Thyroid gland (tissue), 4 donors: ENCODE measurements around the gene MEIOSIN. TPM values are rescaled to one million over a fixed set of nuclear protein-coding genes. Genes with fewer than 3 reads are reported as not detected.

Experiments used
- DNase-seq, 2 donors: peaks; one replicate each; pipeline ENCODE4 v3.0.0-alpha.2; 2019
- H3K27ac ChIP-seq, 3 donors: fragments of 200-600 bp; sonication (generic); 1 replicate in 2 of 3; 2 replicates in 1 of 3; pipeline ENCODE4 v1.5.1; 2016 to 2019; ENCODE audit warnings: mild to moderate bottlenecking in 1 of 3, moderate library complexity in 1 of 3
- H3K27me3 ChIP-seq: fragments of 200-600 bp; sonication (generic); one replicate; pipeline ENCODE4 v1.5.1; 2019
- H3K36me3 ChIP-seq, 2 donors: fragments of 200-600 bp; sonication (generic); one replicate each; pipeline ENCODE4 v1.5.1; 2016 to 2019
- H3K4me1 ChIP-seq, 2 donors: fragments of 200-600 bp; sonication (generic); one replicate each; pipeline ENCODE4 v1.5.1; 2017 to 2019
- H3K4me3 ChIP-seq, 3 donors: fragments of 200-600 bp; sonication (generic); replicated peaks in 1 of 3; 1 replicate in 2 of 3; 2 replicates in 1 of 3; pipeline ENCODE4 v1.5.1; 2016; ENCODE audit warnings: mild to moderate bottlenecking in 1 of 3
- H3K9me3 ChIP-seq: fragments of 200-600 bp; sonication (generic); one replicate; pipeline ENCODE4 v1.5.1; 2017
- POLR2A ChIP-seq, 2 donors: fragments of 450-650 bp; IDR thresholded peaks; one replicate each; pipeline ENCODE4 v1.6.1; 2017; ENCODE audit warnings: antibody characterized with exemption in 2 of 2, mild to moderate bottlenecking in 2 of 2, moderate library complexity in 1 of 2
- WGBS, 2 donors: methylation state at CpG; one replicate each; pipeline ENCODE4 v1.1.5; 2017; 5-methylcytosine and 5-hydroxymethylcytosine counted together
- intact Hi-C: fragments of 100-400 bp; cut with DNase I; formaldehyde crosslinking; loops from one replicate; pipeline ENCODE4 v1.15.1; 2023
- total RNA-seq, 4 donors: library from RNA; depleted of rRNA; stranded (reverse); fragments of >200 nt; gene quantifications; one replicate each; pipeline ENCODE4 v1.2.3, GENCODE V29; 2016
- TF ChIP-seq, protein P1 (sequence below), 6 experiments: fragments of 200-600 bp in 3 of 6; fragments of 450-650 bp in 3 of 6; sonication (generic) in 3 of 6; IDR thresholded peaks; one replicate each; pipeline ENCODE4 v1.5.1; 2016 to 2019; ENCODE audit warnings: antibody characterized with exemption in 6 of 6, mild to moderate bottlenecking in 2 of 6, inconsistent platforms in 1 of 6, moderate library complexity in 1 of 6

MEIOSIN gene
- total RNA-seq, 4 donors from 2014 or later: not detected

DNA sequence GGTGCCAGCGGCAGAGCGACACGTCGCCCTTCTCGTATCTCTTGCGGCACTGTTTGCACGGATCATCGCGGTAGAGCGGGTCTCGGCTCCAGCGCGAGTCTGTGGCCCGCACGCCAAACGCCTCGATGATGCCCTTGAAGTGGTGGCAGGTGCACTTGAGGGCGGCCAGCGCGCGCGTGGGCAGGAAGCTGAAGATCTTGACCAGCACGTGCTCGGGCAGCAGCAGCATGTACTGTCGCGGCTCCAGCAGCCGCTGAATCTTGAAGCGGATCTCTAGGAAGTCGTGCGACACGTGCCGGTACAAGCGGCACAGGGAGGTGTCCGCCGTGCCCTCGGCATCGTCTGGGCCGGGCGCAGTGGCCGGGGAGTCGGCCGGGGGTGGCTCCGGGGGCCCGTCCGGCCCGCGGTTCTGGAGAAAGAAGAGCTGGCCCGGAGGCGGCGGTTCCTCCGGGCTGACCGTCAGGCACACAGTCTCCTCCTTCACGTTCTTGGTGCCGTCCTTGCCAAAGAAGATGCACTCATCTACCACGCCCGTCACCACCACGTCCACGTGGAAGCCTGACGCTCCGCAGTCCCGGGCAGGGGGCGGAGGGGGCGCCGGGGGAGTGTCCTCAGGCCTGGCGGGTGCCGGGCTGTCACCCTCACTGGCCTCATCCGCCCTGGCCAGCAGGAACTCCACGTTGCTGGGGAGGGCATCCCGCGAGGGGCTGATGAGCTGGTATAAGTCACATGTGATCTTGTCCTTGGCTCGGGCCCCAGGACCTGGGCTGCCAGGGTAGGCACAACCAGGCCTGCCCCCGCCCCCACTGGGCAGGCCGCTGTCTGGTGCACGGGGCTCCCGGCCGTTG is 21.2 kb upstream of the MEIOSIN start:
- Histone ChIP-seq H3K36me3 (peaks cover 12 to 17% of the 10 kb centered on the region in 2 donors), H3K4me3 (no peak overlapping the region), H3K4me1 (peaks cover 8 to 15% of the 10 kb centered on the region in 2 donors), H3K9me3 (no peaks in the 10 kb centered on the region), H3K27ac (no peak overlapping the region), H3K27me3 (no peaks in the 10 kb centered on the region)
- no peak for DNase-seq
- WGBS, 2 donors: 95 to 96% methylated on average over 36 to 48 of the region's 76 CpGs
- intact Hi-C loops: loop anchor here (10.0 kb wide), 1 partner anchor 53 kb away; the partner anchor contains the start of gene SIX5
- TF ChIP-seq POLR2A (IDR thresholded peaks at IDR 0.05): no peak
- TF ChIP-seq, protein P1, sequence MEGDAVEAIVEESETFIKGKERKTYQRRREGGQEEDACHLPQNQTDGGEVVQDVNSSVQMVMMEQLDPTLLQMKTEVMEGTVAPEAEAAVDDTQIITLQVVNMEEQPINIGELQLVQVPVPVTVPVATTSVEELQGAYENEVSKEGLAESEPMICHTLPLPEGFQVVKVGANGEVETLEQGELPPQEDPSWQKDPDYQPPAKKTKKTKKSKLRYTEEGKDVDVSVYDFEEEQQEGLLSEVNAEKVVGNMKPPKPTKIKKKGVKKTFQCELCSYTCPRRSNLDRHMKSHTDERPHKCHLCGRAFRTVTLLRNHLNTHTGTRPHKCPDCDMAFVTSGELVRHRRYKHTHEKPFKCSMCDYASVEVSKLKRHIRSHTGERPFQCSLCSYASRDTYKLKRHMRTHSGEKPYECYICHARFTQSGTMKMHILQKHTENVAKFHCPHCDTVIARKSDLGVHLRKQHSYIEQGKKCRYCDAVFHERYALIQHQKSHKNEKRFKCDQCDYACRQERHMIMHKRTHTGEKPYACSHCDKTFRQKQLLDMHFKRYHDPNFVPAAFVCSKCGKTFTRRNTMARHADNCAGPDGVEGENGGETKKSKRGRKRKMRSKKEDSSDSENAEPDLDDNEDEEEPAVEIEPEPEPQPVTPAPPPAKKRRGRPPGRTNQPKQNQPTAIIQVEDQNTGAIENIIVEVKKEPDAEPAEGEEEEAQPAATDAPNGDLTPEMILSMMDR (IDR thresholded peaks at IDR 0.05): no peak

DNA sequence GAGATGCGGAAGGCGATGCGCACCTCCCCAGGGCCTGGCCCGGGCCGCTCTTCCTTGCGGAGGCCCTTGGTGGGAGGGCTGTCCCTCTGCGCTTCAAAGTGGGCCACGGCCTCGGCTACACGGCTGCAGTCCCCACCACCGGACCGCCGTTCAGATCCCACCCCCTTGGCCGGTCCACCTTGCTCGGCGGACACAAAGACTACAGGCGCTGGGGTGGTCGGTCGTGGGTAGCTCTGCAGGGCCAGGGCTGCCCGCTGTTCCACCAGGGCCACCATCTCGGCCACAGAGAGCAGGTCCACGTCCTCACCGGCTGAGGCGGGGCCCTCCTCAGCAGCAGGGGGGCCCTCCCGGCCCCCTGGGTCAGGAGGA is 20.6 kb upstream of the MEIOSIN start:
- no peak for DNase-seq
- Histone ChIP-seq H3K9me3 (no peaks in the 10 kb centered on the region), H3K4me3 (no peak overlapping the region), H3K27me3 (no peaks in the 10 kb centered on the region), H3K27ac (no peak overlapping the region), H3K36me3 (peaks cover 12 to 17% of the 10 kb centered on the region in 2 donors), H3K4me1 (peaks cover 8 to 12% of the 10 kb centered on the region in 2 donors)
- 90 to 98% methylated on average over 8 to 19 of the region's 25 CpGs for WGBS, 2 donors
- intact Hi-C loops: loop anchor here (10.0 kb wide), 1 partner anchor 52 kb away; the partner anchor contains the start of gene SIX5
- no peak for TF ChIP-seq POLR2A (IDR thresholded peaks at IDR 0.05)
- TF ChIP-seq, protein P1 (IDR thresholded peaks at IDR 0.05): no peak

DNA sequence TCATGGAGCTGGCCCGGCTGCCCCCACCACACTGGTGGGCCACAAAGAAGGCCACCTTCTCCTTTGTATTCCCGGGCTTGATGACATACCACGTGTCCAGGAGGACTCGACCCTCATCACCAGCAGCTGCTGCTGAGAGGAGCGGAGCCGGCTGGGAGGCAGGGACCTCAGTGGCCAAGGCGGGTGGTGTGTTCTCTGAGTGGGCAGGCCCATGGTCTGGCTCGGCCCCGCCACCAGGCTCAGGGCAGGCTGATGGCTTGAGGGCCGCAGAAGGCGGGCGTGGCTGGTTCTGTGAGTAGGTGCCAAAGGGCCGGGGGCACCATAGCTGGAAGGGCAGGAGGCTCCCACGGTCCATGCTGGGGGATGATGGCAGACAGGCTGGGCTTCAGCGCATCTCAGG is 20.1 kb upstream of the MEIOSIN start:
- no peak for DNase-seq
- H3K9me3 ChIP-seq: no peaks in the 10 kb centered on the region
- TF ChIP-seq POLR2A (IDR thresholded peaks at IDR 0.05): no peak
- TF ChIP-seq, protein P1 (IDR thresholded peaks at IDR 0.05): no peak
- H3K27me3 ChIP-seq: no peaks in the 10 kb centered on the region
- no peak overlapping the region for H3K27ac ChIP-seq
- peaks cover 12 to 17% of the 10 kb centered on the region in 2 donors for H3K36me3 ChIP-seq
- no peak overlapping the region for H3K4me3 ChIP-seq
- H3K4me1 ChIP-seq: peaks cover 13 to 15% of the 10 kb centered on the region in 2 donors
- 92 to 94% methylated on average over 6 to 11 of the region's 15 CpGs for WGBS, 2 donors
- intact Hi-C loops: loop anchor here (10.0 kb wide), 1 partner anchor 52 kb away; the partner anchor contains the start of gene SIX5

DNA sequence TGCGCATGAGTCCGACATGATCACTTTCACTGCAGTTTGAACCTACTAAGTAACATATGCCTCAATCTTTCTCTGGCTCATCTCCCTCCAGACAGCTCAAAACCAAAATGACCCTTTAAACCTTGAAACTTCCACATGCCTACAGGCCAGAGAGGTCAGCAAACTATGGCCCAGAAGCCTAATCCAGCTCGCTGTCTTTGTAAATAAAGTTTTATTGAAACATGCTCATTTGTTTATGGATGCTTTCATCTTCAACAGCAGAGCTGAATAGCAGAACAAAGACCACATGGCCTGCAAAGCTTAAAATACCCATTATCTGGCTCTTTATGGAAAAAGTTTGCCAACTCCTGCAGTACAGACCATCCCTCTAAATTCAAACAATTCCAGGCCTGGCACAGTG is 18.1 kb upstream of the MEIOSIN start:
- Histone ChIP-seq H3K27ac (peak overlapping the region in 1 of 3 donors; percentile 5), H3K4me3 (no peak overlapping the region), H3K36me3 (peaks cover 12 to 17% of the 10 kb centered on the region in 2 donors), H3K9me3 (no peaks in the 10 kb centered on the region), H3K27me3 (no peaks in the 10 kb centered on the region), H3K4me1 (peaks cover 16 to 17% of the 10 kb centered on the region in 2 donors)
- no peak for DNase-seq
- 95 to 96% methylated on average over 3 of the region's 3 CpGs for WGBS, 2 donors
- intact Hi-C loops: loop anchor here (10.0 kb wide), 1 partner anchor 50 kb away; the partner anchor contains the start of gene SIX5
- no peak for TF ChIP-seq POLR2A (IDR thresholded peaks at IDR 0.05)
- TF ChIP-seq, protein P1 (IDR thresholded peaks at IDR 0.05): no peak
